Calu3 (cell line): ENCODE data around the gene LY6G5C. TPM values are rescaled to one million over a fixed set of nuclear protein-coding genes. Genes with fewer than 3 reads are reported as not detected.

ENCODE experiments used
- BruUV-seq: library from RNA; stranded (reverse); fragments of 400-500 nt; replicated peaks from 2 replicates; lab custom pipeline; 2021; lab: Mats Ljungman, UMichigan
- CTCF ChIA-PET: fragments of 300-600 bp; sonication (Branson Sonifier 250); formaldehyde crosslinking; loops from one replicate; lab custom pipeline; 2022; ENCODE audit warnings: antibody characterized with exemption; lab: Charles Lee
- DNase-seq: peaks from one replicate; pipeline ENCODE4 v3.0.0; 2022
- H3K27ac Mint-ChIP-seq: one replicate; pipeline ENCODE4 v1.8.0; 2022; ENCODE audit warnings: mixed read lengths; ENCODE audit not compliant: unreplicated experiment
- H3K27me3 Mint-ChIP-seq: one replicate; pipeline ENCODE4 v1.8.0; 2022; ENCODE audit warnings: mixed read lengths; ENCODE audit not compliant: unreplicated experiment
- H3K36me3 Mint-ChIP-seq: one replicate; pipeline ENCODE4 v1.8.0; 2022; ENCODE audit warnings: mild to moderate bottlenecking, moderate library complexity, mixed read lengths; ENCODE audit not compliant: insufficient read depth, unreplicated experiment
- H3K4me1 Mint-ChIP-seq: one replicate; pipeline ENCODE4 v1.8.0; 2022; ENCODE audit warnings: mild to moderate bottlenecking, low read depth, mixed read lengths; ENCODE audit not compliant: unreplicated experiment
- H3K4me3 Mint-ChIP-seq: one replicate; pipeline ENCODE4 v1.8.0; 2022; ENCODE audit warnings: mild to moderate bottlenecking, low read depth, moderate library complexity, mixed read lengths; ENCODE audit not compliant: unreplicated experiment
- H3K9me3 Mint-ChIP-seq: one replicate; pipeline ENCODE4 v1.8.0; 2022; ENCODE audit warnings: low read depth, mixed read lengths; ENCODE audit not compliant: unreplicated experiment
- intact Hi-C: fragments of 100-400 bp; cut with micrococcal nuclease; formaldehyde crosslinking; loops from one replicate; pipeline ENCODE4 v1.10.0; 2022; ENCODE audit not compliant: unreplicated experiment
- total RNA-seq: library from RNA; stranded (reverse); gene quantifications from 2 replicates; pipeline ENCODE4 v1.2.3, GENCODE V29; 2022
- TF ChIP-seq, protein P1 (sequence below): fragments of 200-600 bp; IDR thresholded peaks from one replicate; pipeline ENCODE4 v1.8.0; 2022; ENCODE audit warnings: antibody characterized with exemption; ENCODE audit not compliant: unreplicated experiment

The LY6G5C gene
- total RNA-seq, 1 experiment from 2014 or later: 4.9 TPM

DNA sequence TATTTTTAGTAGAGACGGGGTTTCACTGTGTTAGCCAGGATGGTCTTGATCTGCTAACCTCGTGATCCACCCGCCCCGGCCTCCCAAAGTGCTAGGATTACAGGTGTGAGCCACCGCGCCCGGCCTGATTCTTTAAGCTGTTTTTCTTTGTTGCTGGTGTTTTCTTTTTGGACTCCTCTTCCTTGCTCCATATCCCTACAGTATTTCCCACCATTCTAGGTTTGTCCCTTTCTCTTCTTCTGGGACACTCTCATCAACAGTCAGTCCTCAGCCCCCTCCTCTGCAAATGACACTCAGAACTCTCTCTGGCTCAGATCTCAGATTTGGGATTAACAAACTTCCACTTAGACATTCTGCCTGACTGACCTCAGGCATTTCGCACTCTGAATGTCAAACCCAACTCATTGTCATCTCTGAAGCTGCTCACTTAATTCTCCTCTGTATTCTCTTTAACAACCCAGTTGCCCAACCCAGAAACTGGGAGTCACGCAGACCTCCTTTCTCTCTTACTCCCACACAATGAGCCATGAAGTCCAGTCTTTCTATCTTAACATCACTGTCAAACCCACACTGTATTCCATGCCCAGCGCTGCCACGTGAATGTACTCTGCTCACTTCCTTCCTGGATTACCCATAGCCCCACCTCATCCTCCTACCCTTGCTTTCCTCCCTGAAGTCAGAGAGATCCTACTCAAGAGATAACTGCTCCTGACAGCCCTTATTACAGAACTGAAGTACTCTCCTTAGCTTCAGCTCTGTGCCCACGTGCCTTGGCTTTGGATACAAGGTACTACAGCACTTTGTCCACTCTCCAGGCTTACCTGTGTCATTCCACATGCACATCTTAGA lies 44.9 kb upstream of the LY6G5C start:
- no peak overlapping the region for H3K27ac Mint-ChIP-seq
- no peaks in the 10 kb centered on the region for H3K9me3 Mint-ChIP-seq
- BruUV-seq: no TSS peak
- peaks cover 35% of the 10 kb centered on the region for H3K36me3 Mint-ChIP-seq
- TF ChIP-seq, protein P1, sequence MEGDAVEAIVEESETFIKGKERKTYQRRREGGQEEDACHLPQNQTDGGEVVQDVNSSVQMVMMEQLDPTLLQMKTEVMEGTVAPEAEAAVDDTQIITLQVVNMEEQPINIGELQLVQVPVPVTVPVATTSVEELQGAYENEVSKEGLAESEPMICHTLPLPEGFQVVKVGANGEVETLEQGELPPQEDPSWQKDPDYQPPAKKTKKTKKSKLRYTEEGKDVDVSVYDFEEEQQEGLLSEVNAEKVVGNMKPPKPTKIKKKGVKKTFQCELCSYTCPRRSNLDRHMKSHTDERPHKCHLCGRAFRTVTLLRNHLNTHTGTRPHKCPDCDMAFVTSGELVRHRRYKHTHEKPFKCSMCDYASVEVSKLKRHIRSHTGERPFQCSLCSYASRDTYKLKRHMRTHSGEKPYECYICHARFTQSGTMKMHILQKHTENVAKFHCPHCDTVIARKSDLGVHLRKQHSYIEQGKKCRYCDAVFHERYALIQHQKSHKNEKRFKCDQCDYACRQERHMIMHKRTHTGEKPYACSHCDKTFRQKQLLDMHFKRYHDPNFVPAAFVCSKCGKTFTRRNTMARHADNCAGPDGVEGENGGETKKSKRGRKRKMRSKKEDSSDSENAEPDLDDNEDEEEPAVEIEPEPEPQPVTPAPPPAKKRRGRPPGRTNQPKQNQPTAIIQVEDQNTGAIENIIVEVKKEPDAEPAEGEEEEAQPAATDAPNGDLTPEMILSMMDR: no peak
- intact Hi-C loops: no loop called here
- no peak for DNase-seq
- peaks cover 10% of the 10 kb centered on the region for H3K27me3 Mint-ChIP-seq
- peaks cover 8% of the 10 kb centered on the region for H3K4me1 Mint-ChIP-seq
- no peak overlapping the region for H3K4me3 Mint-ChIP-seq
- CTCF ChIA-PET: interaction anchor here (0.7 kb wide), 1 partner anchor 153 kb away, joined by 3 read pairs; no protein-coding TSS in a partner anchor

GRCh38 chr6:31723980-31724691 lies 43.3 kb upstream of the LY6G5C start:
- CTCF ChIA-PET: interaction anchor here (0.9 to 3.1 kb wide), 2 partner anchors 14 to 46 kb away, joined by 3 to 14 read pairs; no protein-coding TSS in a partner anchor
- Mint-ChIP-seq H3K4me3 (no peak overlapping the region), H3K36me3 (peaks cover 19% of the 10 kb centered on the region), H3K27me3 (peaks cover 15% of the 10 kb centered on the region), H3K27ac (no peak overlapping the region), H3K9me3 (no peaks in the 10 kb centered on the region), H3K4me1 (peaks cover 14% of the 10 kb centered on the region)
- BruUV-seq: no TSS peak
- no peak for DNase-seq
- TF ChIP-seq, protein P1: no peak
- intact Hi-C loops: no loop called here

DNA sequence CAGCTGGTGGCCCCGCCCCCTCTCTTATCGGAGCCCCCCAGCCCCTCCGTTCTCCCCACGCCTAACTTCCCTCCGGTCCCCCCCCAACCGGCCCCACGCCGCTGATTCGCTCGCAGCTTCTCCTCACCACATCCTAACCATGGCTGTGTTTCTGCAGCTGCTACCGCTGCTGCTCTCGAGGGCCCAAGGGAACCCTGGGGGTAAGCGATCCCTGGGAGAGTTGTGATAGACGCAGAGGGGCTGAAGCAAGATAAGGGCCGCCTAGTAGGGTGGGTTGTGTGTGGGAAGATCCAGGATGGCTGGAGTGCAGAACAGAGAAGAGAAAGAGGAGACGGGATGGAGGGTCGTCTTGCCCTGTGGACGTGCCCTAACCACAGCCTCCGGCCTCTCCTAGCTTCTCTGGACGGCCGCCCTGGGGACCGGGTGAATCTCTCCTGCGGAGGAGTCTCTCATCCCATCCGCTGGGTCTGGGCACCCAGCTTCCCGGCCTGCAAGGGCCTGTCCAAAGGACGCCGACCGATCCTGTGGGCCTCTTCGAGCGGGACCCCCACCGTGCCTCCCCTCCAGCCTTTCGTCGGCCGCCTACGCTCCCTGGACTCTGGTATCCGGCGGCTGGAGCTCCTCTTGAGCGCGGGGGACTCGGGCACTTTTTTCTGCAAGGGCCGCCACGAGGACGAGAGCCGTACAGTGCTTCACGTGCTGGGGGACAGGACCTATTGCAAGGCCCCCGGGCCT lies 42.5 kb upstream of the LY6G5C start, which contains the start of gene MPIG6B:
TSS of gene MPIG6B (plus strand) at position 129 of the 735 bp plus-strand sequence. CDS start at position 140, 11 bp downstream.
- DNase-seq: no peak
- CTCF ChIA-PET: interaction anchor here (0.6 to 3.1 kb wide), 5 partner anchors 11 to 47 kb away, joined by 3 to 14 read pairs (median 5); no protein-coding TSS in a partner anchor
- no TSS peak for BruUV-seq

More for the DNA sequence above, 42.5 kb upstream of the LY6G5C start, which contains the start of gene MPIG6B:
- Mint-ChIP-seq H3K36me3 (peaks cover 15% of the 10 kb centered on the region), H3K9me3 (no peaks in the 10 kb centered on the region), H3K4me3 (no peak within 1 kb of the TSS), H3K27ac (no peak within 1 kb of the TSS), H3K4me1 (peaks cover 21% of the 10 kb centered on the region), H3K27me3 (peaks cover 15% of the 10 kb centered on the region)
- intact Hi-C loops: no loop called here
- TF ChIP-seq, protein P1: no peak
